A549 treated with RU486 at 1 μM for 4 hours (cell line): ENCODE data around the gene APBA2. TPM values are rescaled to one million over a fixed set of nuclear protein-coding genes. Genes with fewer than 3 reads are reported as not detected.

ENCODE experiments used
- total RNA-seq: library from RNA; stranded (reverse); fragments of 200-300 nt; extraction: Qiagen RNA extraction; gene quantifications from 5 replicates; pipeline ENCODE4 v1.2.3, GENCODE V29; 2022; ENCODE audit warnings: low read depth

APBA2 gene
- total RNA-seq, result 16.0 to 20.6 TPM (median 18.1 TPM) in 5 replicates

GRCh38 chr15:28885630-28886430, at the start of gene APBA2:
Gene APBA2, plus strand, starts transcription at chr15:28885974. Its CDS starts 167,911 bp downstream, at chr15:29053885.

GRCh38 chr15:28848521-28848920, 37.3 kb upstream of the APBA2 start, which contains the start of gene GOLGA6L7:
Gene GOLGA6L7, minus strand, starts transcription at chr15:28848644. Its CDS starts 95 bp downstream, at chr15:28848549.

Other genes with a start within 250 kb of the APBA2 start
- gene GOLGA8M, start 173.6 kb upstream of the APBA2 start, total RNA-seq, result 0.10 to 0.29 TPM in 2 of 5 replicates, not detected in the others
- not detected in 5 replicates for gene GOLGA6L7, start 37.3 kb upstream of the APBA2 start, total RNA-seq